SK-N-SH (cell line): ENCODE data around the gene EVA1A. TPM values are rescaled to one million over a fixed set of nuclear protein-coding genes. Genes with fewer than 3 reads are reported as not detected.

Experiments used
- CTCF ChIA-PET: fragments of 300-600, 350-600 bp; formaldehyde crosslinking; extraction: SDS; loops from one replicate; lab custom pipeline; 2021; lab: Yijun Ruan, JAX
- POLR2A ChIA-PET: fragments of 350-600 bp; sonication (Branson Sonifier 250); formaldehyde crosslinking; extraction: SDS; loops from one replicate; lab custom pipeline; 2020; ENCODE audit warnings: antibody characterized with exemption, inconsistent platforms; lab: Yijun Ruan, JAX
- DNase-seq: peaks from one replicate; pipeline ENCODE4 v3.0.0; 2012
- H2AFZ ChIP-seq: fragments of 200-600 bp; sonication (generic); 2 replicates; pipeline ENCODE4 v1.8.1; 2016; ENCODE audit warnings: antibody characterized with exemption, mild to moderate bottlenecking, low read depth
- H3F3A ChIP-seq: fragments of 200-600 bp; sonication (generic); replicated peaks from 2 replicates; pipeline ENCODE3; 2016; ENCODE audit warnings: antibody characterized with exemption, mild to moderate bottlenecking; ENCODE audit not compliant: insufficient read depth
- H3K27ac ChIP-seq, 2 experiments: fragments of 200-500 bp in 1 of 2; fragments of 200-600 bp in 1 of 2; sonication (Bioruptor generic) in 1 of 2; sonication (generic), shearing (Covaris generic) in 1 of 2; 2 replicates each; pipeline versions ENCODE4 v1.5.1 to v1.6.1; 2014 to 2016; ENCODE audit warnings: low read depth in 2 of 2, inconsistent platforms in 1 of 2, low read length in 1 of 2, mild to moderate bottlenecking in 1 of 2, mixed read lengths in 1 of 2
- H3K27me3 ChIP-seq: fragments of 200-600 bp; sonication (generic), shearing (Covaris generic); 2 replicates; pipeline ENCODE4 v1.6.1; 2016; ENCODE audit warnings: mixed run types; ENCODE audit not compliant: insufficient read depth
- H3K36me3 ChIP-seq, 2 experiments: fragments of 200-500 bp in 1 of 2; fragments of 200-600 bp in 1 of 2; sonication (Bioruptor generic) in 1 of 2; sonication (generic) in 1 of 2; replicated peaks in 1 of 2; 2 replicates each; pipeline versions ENCODE3 to v1.5.1; 2014 to 2016; ENCODE audit warnings: low read length in 1 of 2, mild to moderate bottlenecking in 1 of 2; ENCODE audit not compliant: insufficient read depth in 2 of 2, control insufficient read depth in 1 of 2
- H3K4me1 ChIP-seq, 2 experiments: fragments of 200-500 bp in 1 of 2; fragments of 200-600 bp in 1 of 2; sonication (Bioruptor generic) in 1 of 2; sonication (generic), shearing (Covaris generic) in 1 of 2; 2 replicates each; pipeline versions ENCODE4 v1.5.1 to v1.6.1; 2014 to 2016; ENCODE audit warnings: low read depth in 1 of 2, low read length in 1 of 2, mixed run types in 1 of 2; ENCODE audit not compliant: insufficient read depth in 2 of 2, control insufficient read depth in 1 of 2
- H3K4me2 ChIP-seq: fragments of 200-600 bp; sonication (generic), shearing (Covaris generic); 2 replicates; pipeline ENCODE4 v1.6.1; 2017; ENCODE audit warnings: mixed run types
- H3K4me3 ChIP-seq, 2 experiments: fragments of 200-500 bp in 1 of 2; fragments of 200-600 bp in 1 of 2; sonication (Bioruptor generic) in 1 of 2; sonication (generic), shearing (Covaris generic) in 1 of 2; 2 replicates each; pipeline versions ENCODE4 v1.5.1 to v1.8.1; 2014 to 2016; ENCODE audit warnings: low read depth in 2 of 2, inconsistent platforms in 1 of 2, low read length in 1 of 2, mild to moderate bottlenecking in 1 of 2, mixed read lengths in 1 of 2, moderate library complexity in 1 of 2
- H3K79me2 ChIP-seq: fragments of 200-600 bp; sonication (generic); 2 replicates; pipeline ENCODE4 v1.8.1; 2017; ENCODE audit warnings: mild to moderate bottlenecking; ENCODE audit not compliant: insufficient read depth
- H3K9ac ChIP-seq: fragments of 200-600 bp; sonication (generic); 2 replicates; pipeline ENCODE4 v1.6.1; 2017; ENCODE audit warnings: mixed run types
- H3K9me2 ChIP-seq: fragments of 200-600 bp; sonication (generic); 2 replicates; pipeline ENCODE4 v1.6.1; 2017; ENCODE audit warnings: mixed run types
- H3K9me3 ChIP-seq: fragments of 200-600 bp; sonication (generic); 2 replicates; pipeline ENCODE4 v1.6.1; 2017; ENCODE audit warnings: mixed run types, mild to moderate bottlenecking, moderate library complexity
- H4K20me1 ChIP-seq: fragments of 200-600 bp; sonication (generic); 2 replicates; pipeline ENCODE4 v1.6.1; 2017; ENCODE audit warnings: mild to moderate bottlenecking, mixed run types; ENCODE audit not compliant: insufficient read depth
- ELF1 ChIP-seq: IDR thresholded peaks from 2 replicates; pipeline ENCODE4 v1.4.0; 2012
- EZH2phosphoT487 ChIP-seq: fragments of 200-600 bp; sonication (generic); IDR thresholded peaks from 2 replicates; pipeline ENCODE4 v1.6.1; 2017; ENCODE audit warnings: low read depth, mixed run types, mild to moderate bottlenecking, antibody characterized with exemption, moderate library complexity, borderline replicate concordance
- FOXJ3 ChIP-seq: sonication (generic); formaldehyde crosslinking; IDR thresholded peaks from 2 replicates; pipeline ENCODE4 v1.5.1; 2020; ENCODE audit warnings: mild to moderate bottlenecking, missing genetic modification reagents
- GABPA ChIP-seq: IDR thresholded peaks from 2 replicates; pipeline ENCODE4 v1.4.0; 2012; ENCODE audit warnings: low read depth, mild to moderate bottlenecking
- GATA2 ChIP-seq: sonication (generic); formaldehyde crosslinking; IDR thresholded peaks from 2 replicates; pipeline ENCODE4 v1.5.0; 2020; ENCODE audit warnings: mild to moderate bottlenecking, missing genetic modification reagents
- MEF2A ChIP-seq: IDR thresholded peaks from 2 replicates; pipeline ENCODE4 v1.4.0; 2012; ENCODE audit warnings: low read depth, borderline replicate concordance
- MXI1 ChIP-seq: IDR thresholded peaks from 2 replicates; pipeline ENCODE4 v1.6.1; 2012; ENCODE audit warnings: mild to moderate bottlenecking, low read depth, low read length, improper control_type of control experiment
- NRF1 ChIP-seq: IDR thresholded peaks from 2 replicates; pipeline ENCODE4 v1.6.1; 2012; ENCODE audit warnings: low read depth, mild to moderate bottlenecking, low read length
- POLR2AphosphoS5 ChIP-seq: IDR thresholded peaks from 2 replicates; pipeline ENCODE4 v1.6.1; 2012; ENCODE audit warnings: low read depth, low read length
- RCOR1 ChIP-seq: fragments of 150-350 bp; IDR thresholded peaks from 2 replicates; pipeline ENCODE4 v1.6.1; 2017; ENCODE audit warnings: antibody characterized with exemption, low read length
- RFX5 ChIP-seq: IDR thresholded peaks from 2 replicates; pipeline ENCODE4 v1.6.1; 2012; ENCODE audit warnings: mild to moderate bottlenecking, improper control_type of control experiment, low read length
- SMC3 ChIP-seq: IDR thresholded peaks from 2 replicates; pipeline ENCODE4 v1.6.1; 2012; ENCODE audit warnings: low read depth, low read length, improper control_type of control experiment
- TCF12 ChIP-seq: IDR thresholded peaks from 2 replicates; pipeline ENCODE4 v1.4.0; 2012
- TEAD4 ChIP-seq: IDR thresholded peaks from 2 replicates; pipeline ENCODE4 v1.4.0; 2012; ENCODE audit warnings: mild to moderate bottlenecking, borderline replicate concordance; ENCODE audit not compliant: insufficient read depth
- USF1 ChIP-seq: IDR thresholded peaks from 2 replicates; pipeline ENCODE4 v1.4.0; 2012; ENCODE audit warnings: low read depth, borderline replicate concordance
- WGBS: methylation state at CpG from one replicate; pipeline ENCODE4 v1.1.6; 2017; ENCODE audit warnings: low lambda C conversion rate; 5-methylcytosine and 5-hydroxymethylcytosine counted together
- polyA plus RNA-seq, 3 experiments: library from polyadenylated mRNA; depleted of rRNA; stranded (reverse); fragments of >200 nt; gene quantifications; 2 replicates each; pipeline ENCODE4 v1.2.3, GENCODE V29; 2012
- TF ChIP-seq, protein P1 (sequence below): fragments of 150-350 bp; IDR thresholded peaks from 2 replicates; pipeline ENCODE4 v1.6.1; 2017; ENCODE audit warnings: antibody characterized with exemption, low read length, low read depth, borderline replicate concordance
- TF ChIP-seq, protein P2 (sequence below): IDR thresholded peaks from 2 replicates; pipeline ENCODE4 v1.6.1; 2012; ENCODE audit warnings: mild to moderate bottlenecking, low read depth, low read length, moderate library complexity
- TF ChIP-seq, protein P3 (sequence below): IDR thresholded peaks from 2 replicates; pipeline ENCODE4 v1.4.0; 2012; ENCODE audit warnings: low read depth, borderline replicate concordance
- TF ChIP-seq, protein P4 (sequence below): fragments of 200-600 bp; sonication (generic); IDR thresholded peaks from 2 replicates; pipeline ENCODE4 v1.6.1; 2017; ENCODE audit warnings: antibody characterized with exemption, mild to moderate bottlenecking, moderate library complexity

Gene EVA1A
- polyA plus RNA-seq, 1 of the 3 experiments (the other 2 are of a cell fraction), result 93.0 TPM

- TF ChIP-seq, protein P1, sequence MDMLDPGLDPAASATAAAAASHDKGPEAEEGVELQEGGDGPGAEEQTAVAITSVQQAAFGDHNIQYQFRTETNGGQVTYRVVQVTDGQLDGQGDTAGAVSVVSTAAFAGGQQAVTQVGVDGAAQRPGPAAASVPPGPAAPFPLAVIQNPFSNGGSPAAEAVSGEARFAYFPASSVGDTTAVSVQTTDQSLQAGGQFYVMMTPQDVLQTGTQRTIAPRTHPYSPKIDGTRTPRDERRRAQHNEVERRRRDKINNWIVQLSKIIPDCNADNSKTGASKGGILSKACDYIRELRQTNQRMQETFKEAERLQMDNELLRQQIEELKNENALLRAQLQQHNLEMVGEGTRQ, result no peak
- peak; percentile 46; the same call in 1 of the 2 replicates for TF ChIP-seq MXI1
- no peak for TF ChIP-seq ELF1
- TF ChIP-seq FOXJ3, result no peak
- TF ChIP-seq NRF1, result no peak
- TF ChIP-seq, protein P2, sequence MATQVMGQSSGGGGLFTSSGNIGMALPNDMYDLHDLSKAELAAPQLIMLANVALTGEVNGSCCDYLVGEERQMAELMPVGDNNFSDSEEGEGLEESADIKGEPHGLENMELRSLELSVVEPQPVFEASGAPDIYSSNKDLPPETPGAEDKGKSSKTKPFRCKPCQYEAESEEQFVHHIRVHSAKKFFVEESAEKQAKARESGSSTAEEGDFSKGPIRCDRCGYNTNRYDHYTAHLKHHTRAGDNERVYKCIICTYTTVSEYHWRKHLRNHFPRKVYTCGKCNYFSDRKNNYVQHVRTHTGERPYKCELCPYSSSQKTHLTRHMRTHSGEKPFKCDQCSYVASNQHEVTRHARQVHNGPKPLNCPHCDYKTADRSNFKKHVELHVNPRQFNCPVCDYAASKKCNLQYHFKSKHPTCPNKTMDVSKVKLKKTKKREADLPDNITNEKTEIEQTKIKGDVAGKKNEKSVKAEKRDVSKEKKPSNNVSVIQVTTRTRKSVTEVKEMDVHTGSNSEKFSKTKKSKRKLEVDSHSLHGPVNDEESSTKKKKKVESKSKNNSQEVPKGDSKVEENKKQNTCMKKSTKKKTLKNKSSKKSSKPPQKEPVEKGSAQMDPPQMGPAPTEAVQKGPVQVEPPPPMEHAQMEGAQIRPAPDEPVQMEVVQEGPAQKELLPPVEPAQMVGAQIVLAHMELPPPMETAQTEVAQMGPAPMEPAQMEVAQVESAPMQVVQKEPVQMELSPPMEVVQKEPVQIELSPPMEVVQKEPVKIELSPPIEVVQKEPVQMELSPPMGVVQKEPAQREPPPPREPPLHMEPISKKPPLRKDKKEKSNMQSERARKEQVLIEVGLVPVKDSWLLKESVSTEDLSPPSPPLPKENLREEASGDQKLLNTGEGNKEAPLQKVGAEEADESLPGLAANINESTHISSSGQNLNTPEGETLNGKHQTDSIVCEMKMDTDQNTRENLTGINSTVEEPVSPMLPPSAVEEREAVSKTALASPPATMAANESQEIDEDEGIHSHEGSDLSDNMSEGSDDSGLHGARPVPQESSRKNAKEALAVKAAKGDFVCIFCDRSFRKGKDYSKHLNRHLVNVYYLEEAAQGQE, result no peak
- 0 out of 2 replicates have a peak, but pooled peaks have one; percentile 54 for TF ChIP-seq TEAD4
- no peak for TF ChIP-seq SMC3
- no peak for TF ChIP-seq EZH2phosphoT487
These were observed at the start of gene EVA1A (continued) for GRCh38 chr2:75560768-75561565.

DNA sequence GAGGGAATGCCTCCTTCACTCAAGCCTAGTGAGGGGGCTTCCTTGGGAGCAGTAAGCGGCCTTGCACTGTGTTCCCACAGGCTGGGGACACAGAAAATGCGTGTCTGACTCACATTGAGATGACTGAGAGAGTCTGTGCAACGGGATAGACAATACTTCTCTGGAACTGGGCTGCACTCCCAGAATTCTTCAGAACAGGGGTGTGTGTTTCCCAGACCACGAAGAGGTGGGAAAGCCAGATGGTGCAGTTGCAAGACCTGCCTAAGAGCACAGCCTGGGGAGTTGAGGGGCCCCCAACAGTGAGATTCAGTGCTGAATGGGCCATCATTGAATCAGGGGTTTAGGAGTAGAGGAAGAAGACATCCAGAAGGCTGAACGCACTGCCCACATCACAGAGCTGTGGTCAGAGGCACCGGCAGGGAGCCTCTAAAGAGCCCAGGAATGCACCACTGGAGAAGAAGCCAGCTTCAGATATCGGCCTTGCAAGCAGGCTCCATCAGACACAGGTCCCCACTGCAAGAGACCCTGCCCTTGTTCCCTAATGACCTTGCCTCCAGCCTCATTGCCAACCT is 49.3 kb upstream of the EVA1A start:
- peaks cover 8 to 31% of the 10 kb centered on the region in 2 experiments; a peak in 3 of 4 replicates for H3K4me1 ChIP-seq
- H2AFZ ChIP-seq, result no peak overlapping the region
- H3K9me3 ChIP-seq, result no peaks in the 10 kb centered on the region
- DNase-seq, result no peak
- no peaks in the 10 kb centered on the region for H3K9me2 ChIP-seq
- no peak overlapping the region for H3K4me2 ChIP-seq
- H4K20me1 ChIP-seq, result no peaks in the 10 kb centered on the region
- H3K36me3 ChIP-seq, result no peaks in the 10 kb centered on the region
- WGBS, result 67% methylated on average over 5 of the region's 7 CpGs
- TF ChIP-seq, protein P3, sequence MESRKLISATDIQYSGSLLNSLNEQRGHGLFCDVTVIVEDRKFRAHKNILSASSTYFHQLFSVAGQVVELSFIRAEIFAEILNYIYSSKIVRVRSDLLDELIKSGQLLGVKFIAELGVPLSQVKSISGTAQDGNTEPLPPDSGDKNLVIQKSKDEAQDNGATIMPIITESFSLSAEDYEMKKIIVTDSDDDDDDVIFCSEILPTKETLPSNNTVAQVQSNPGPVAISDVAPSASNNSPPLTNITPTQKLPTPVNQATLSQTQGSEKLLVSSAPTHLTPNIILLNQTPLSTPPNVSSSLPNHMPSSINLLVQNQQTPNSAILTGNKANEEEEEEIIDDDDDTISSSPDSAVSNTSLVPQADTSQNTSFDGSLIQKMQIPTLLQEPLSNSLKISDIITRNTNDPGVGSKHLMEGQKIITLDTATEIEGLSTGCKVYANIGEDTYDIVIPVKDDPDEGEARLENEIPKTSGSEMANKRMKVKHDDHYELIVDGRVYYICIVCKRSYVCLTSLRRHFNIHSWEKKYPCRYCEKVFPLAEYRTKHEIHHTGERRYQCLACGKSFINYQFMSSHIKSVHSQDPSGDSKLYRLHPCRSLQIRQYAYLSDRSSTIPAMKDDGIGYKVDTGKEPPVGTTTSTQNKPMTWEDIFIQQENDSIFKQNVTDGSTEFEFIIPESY, result no peak
- TF ChIP-seq TCF12 (no peak), NRF1 (no peak), MEF2A (no peak), GATA2 (CRISPR knock-in tag) (no peak), FOXJ3 (no peak), POLR2AphosphoS5 (no peak), MXI1 (no peak), GABPA (no peak), RFX5 (no peak), RCOR1 (no peak), USF1 (no peak), EZH2phosphoT487 (no peak)
- TF ChIP-seq, protein P4, sequence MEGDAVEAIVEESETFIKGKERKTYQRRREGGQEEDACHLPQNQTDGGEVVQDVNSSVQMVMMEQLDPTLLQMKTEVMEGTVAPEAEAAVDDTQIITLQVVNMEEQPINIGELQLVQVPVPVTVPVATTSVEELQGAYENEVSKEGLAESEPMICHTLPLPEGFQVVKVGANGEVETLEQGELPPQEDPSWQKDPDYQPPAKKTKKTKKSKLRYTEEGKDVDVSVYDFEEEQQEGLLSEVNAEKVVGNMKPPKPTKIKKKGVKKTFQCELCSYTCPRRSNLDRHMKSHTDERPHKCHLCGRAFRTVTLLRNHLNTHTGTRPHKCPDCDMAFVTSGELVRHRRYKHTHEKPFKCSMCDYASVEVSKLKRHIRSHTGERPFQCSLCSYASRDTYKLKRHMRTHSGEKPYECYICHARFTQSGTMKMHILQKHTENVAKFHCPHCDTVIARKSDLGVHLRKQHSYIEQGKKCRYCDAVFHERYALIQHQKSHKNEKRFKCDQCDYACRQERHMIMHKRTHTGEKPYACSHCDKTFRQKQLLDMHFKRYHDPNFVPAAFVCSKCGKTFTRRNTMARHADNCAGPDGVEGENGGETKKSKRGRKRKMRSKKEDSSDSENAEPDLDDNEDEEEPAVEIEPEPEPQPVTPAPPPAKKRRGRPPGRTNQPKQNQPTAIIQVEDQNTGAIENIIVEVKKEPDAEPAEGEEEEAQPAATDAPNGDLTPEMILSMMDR, result no peak
- TF ChIP-seq, protein P1, result no peak
- no peak overlapping the region for H3K4me3 ChIP-seq
- ChIA-PET POLR2A (no interaction called here), CTCF (interaction anchor here (0.6 to 3.6 kb wide), 31 partner anchors 10 to 691 kb away, joined by 3 to 238 read pairs (median 7); partner anchors contain the start of gene EVA1A)
- no peaks in the 10 kb centered on the region for H3K79me2 ChIP-seq
- H3F3A ChIP-seq, result peaks cover 27% of the 10 kb centered on the region
- no peak overlapping the region for H3K27ac ChIP-seq
- H3K27me3 ChIP-seq, result no peaks in the 10 kb centered on the region
- H3K9ac ChIP-seq, result no peak overlapping the region
